K562 (cell line): Measurements from ENCODE around the gene GARIN5B. TPM values are rescaled to one million over a fixed set of nuclear protein-coding genes. Genes with fewer than 3 reads are reported as not detected.

Experiments
- BCLAF1 ChIP-seq, 2 experiments: fragments of 450-650 bp in 1 of 2; IDR thresholded peaks; 2 replicates each; pipeline ENCODE4 v1.6.1; 2011 to 2017; ENCODE audit warnings: low read depth in 2 of 2, antibody characterized with exemption in 1 of 2, borderline replicate concordance in 1 of 2, low read length in 1 of 2, mild to moderate bottlenecking in 1 of 2, mixed read lengths in 1 of 2; ENCODE audit not compliant: control insufficient read depth in 1 of 2
- DPF2 ChIP-seq: fragments of 450-650 bp; IDR thresholded peaks from 2 replicates; pipeline ENCODE4 v1.6.1; 2016
- FOXK2 ChIP-seq, 2 experiments: fragments of 450-650 bp; IDR thresholded peaks in 1 of 2; conservative IDR thresholded peaks in 1 of 2; 2 replicates each; pipeline ENCODE4 v1.6.1; 2016; ENCODE audit warnings: low read depth in 2 of 2, mild to moderate bottlenecking in 1 of 2
- HDGF ChIP-seq: fragments of 450-650 bp; IDR thresholded peaks from 2 replicates; pipeline ENCODE4 v1.6.1; 2016
- MGA ChIP-seq: fragments of 450-650 bp; IDR thresholded peaks from 2 replicates; pipeline ENCODE4 v1.6.1; 2016; ENCODE audit warnings: mild to moderate bottlenecking, moderate library complexity
- NR2C2 ChIP-seq, 2 experiments: fragments of 200-800 bp in 1 of 2; sonication (Bioruptor generic) in 1 of 2; sonication (generic) in 1 of 2; formaldehyde crosslinking in 1 of 2; IDR thresholded peaks; 2 replicates each; pipeline versions ENCODE4 v1.6.1 to v1.8.0; 2016 to 2022; ENCODE audit warnings: mild to moderate bottlenecking in 1 of 2, missing compliant biosample characterization in 1 of 2, missing genetic modification characterization in 1 of 2, missing genetic modification reagents in 1 of 2
- PHF8 ChIP-seq: fragments of 200-600 bp; sonication (generic); IDR thresholded peaks from 2 replicates; pipeline ENCODE4 v1.6.1; 2012; ENCODE audit warnings: mixed run types, mild to moderate bottlenecking, inconsistent platforms, low read length, moderate library complexity, borderline replicate concordance
- POLR3G ChIP-seq: IDR thresholded peaks from 2 replicates; pipeline ENCODE4 v1.6.1; 2011; ENCODE audit not compliant: insufficient read length, insufficient replicate concordance; ENCODE audit errors: extremely low read depth
- SPI1 ChIP-seq: IDR thresholded peaks from 2 replicates; pipeline ENCODE4 v1.6.1; 2011; ENCODE audit warnings: low read depth, low read length, control low read depth, borderline replicate concordance
- TGIF2 ChIP-seq: sonication (generic); formaldehyde crosslinking; IDR thresholded peaks from 2 replicates; pipeline ENCODE4 v1.8.1; 2022; ENCODE audit warnings: mild to moderate bottlenecking, missing genetic modification reagents, moderate library complexity
- polyA plus RNA-seq, 8 experiments: library from polyadenylated mRNA; depleted of rRNA in 4 of 8; stranded (reverse) in 5 of 8; unstranded in 3 of 8; fragments of >200 nt; fragmentation: Nextera tagmentation in 2 of 8; fragmentation: Illumina TruSeq in 1 of 8; extraction: Ambion mirVana in 2 of 8; extraction: Trizol in 1 of 8; gene quantifications; 2 replicates each; pipeline versions ENCODE4 v1.2.1 to v1.2.3, GENCODE V29; 2011 to 2014; ENCODE audit warnings: inconsistent platforms in 1 of 8, missing spikeins in 1 of 8
- total RNA-seq, 7 experiments: library from RNA; depleted of rRNA in 6 of 7; stranded (reverse); fragments of >200 nt in 6 of 7; fragmentation: Illumina TruSeq in 2 of 7; extraction: Trizol in 2 of 7; gene quantifications; 2 replicates each; pipeline versions ENCODE4 v1.2.1 to v1.2.3, GENCODE V29; 2011 to 2021; ENCODE audit warnings: low replicate concordance in 1 of 7
- TF ChIP-seq, protein P1 (sequence below): fragments of 450-650 bp; IDR thresholded peaks from 2 replicates; pipeline ENCODE4 v1.6.1; 2016; ENCODE audit warnings: borderline replicate concordance

GARIN5B gene
- total and polyA plus RNA-seq, 9 of the 15 experiments (the other 6 are each of a cell fraction or from before 2014, with no cell fraction given): not detected

DNA sequence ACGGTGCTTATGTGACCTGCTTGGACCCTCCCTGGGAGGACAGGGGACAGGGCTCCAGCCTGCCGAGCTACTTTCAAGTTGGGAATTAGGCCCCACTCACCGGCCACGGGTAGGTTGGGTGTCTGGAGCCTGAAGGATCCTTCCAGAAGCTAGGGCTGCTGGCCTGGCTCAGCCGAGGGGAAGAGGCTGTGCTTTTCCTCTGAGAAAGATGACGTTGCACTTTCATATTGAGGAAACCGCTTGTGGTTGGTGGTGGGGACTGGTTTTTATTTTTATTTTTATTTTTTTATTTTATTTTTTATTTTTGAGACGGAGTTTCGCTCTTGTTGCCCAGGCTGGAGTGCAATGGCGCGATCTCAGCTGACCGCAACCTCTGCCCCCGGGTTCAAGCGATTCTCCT lies 37.9 kb downstream of the GARIN5B start, which contains the start of gene TMEM150B (continued):
- no peak for TF ChIP-seq MGA
- TF ChIP-seq, protein P1, sequence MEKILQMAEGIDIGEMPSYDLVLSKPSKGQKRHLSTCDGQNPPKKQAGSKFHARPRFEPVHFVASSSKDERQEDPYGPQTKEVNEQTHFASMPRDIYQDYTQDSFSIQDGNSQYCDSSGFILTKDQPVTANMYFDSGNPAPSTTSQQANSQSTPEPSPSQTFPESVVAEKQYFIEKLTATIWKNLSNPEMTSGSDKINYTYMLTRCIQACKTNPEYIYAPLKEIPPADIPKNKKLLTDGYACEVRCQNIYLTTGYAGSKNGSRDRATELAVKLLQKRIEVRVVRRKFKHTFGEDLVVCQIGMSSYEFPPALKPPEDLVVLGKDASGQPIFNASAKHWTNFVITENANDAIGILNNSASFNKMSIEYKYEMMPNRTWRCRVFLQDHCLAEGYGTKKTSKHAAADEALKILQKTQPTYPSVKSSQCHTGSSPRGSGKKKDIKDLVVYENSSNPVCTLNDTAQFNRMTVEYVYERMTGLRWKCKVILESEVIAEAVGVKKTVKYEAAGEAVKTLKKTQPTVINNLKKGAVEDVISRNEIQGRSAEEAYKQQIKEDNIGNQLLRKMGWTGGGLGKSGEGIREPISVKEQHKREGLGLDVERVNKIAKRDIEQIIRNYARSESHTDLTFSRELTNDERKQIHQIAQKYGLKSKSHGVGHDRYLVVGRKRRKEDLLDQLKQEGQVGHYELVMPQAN: no peak
- no peak for TF ChIP-seq POLR3G
- TF ChIP-seq PHF8: peak; percentile 26; the same call in 1 of the 2 replicates
- no peak for TF ChIP-seq TGIF2 (CRISPR knock-in tag)
- TF ChIP-seq SPI1: peak; percentile 20; the same call in 1 of the 2 replicates
- TF ChIP-seq FOXK2 (conservative IDR thresholded peaks at IDR 0.05 in 1 of 2, IDR thresholded peaks at IDR 0.05 in 1 of 2; ENCODE audit: low read depth in 2 of 2): 0 out of 4 replicates have a peak, but pooled peaks of 1 of the 2 experiments have one; percentile 23
- TF ChIP-seq DPF2: peak; percentile 57
- TF ChIP-seq HDGF: no peak
- TF ChIP-seq BCLAF1 (IDR thresholded peaks at IDR 0.05; ENCODE audit: borderline replicate concordance in 1 of 2, control insufficient read depth in 1 of 2, low read depth in 2 of 2, low read length in 1 of 2): no peak
- no peak for TF ChIP-seq NR2C2 (CRISPR knock-in tag; IDR thresholded peaks at IDR 0.05)
- TF ChIP-seq NR2C2 (tag; IDR thresholded peaks at IDR 0.05): no peak
